Left ventricle myocardium inferior (tissue), 1 donor: ENCODE results near the gene CUX1. TPM values are rescaled to one million over a fixed set of nuclear protein-coding genes. Genes with fewer than 3 reads are reported as not detected.

ENCODE experiments used
- DNase-seq: peaks from one replicate; pipeline ENCODE4 v3.0.0-alpha.2; 2020
- H3K27ac ChIP-seq: fragments of 200-600 bp; replicated peaks from 2 replicates; pipeline ENCODE4 v1.8.0; 2021
- H3K27me3 ChIP-seq: fragments of 200-600 bp; 2 replicates; pipeline ENCODE4 v1.8.0; 2021; ENCODE audit warnings: low read depth
- H3K36me3 ChIP-seq: fragments of 200-600 bp; 2 replicates; pipeline ENCODE4 v1.8.0; 2021
- H3K4me1 ChIP-seq: fragments of 200-600 bp; 2 replicates; pipeline ENCODE4 v1.8.0; 2021
- H3K4me3 ChIP-seq: fragments of 200-600 bp; 2 replicates; pipeline ENCODE4 v1.8.0; 2021; ENCODE audit warnings: mild to moderate bottlenecking, moderate library complexity
- H3K9me3 ChIP-seq: fragments of 200-600 bp; replicated peaks from 2 replicates; pipeline ENCODE4 v1.8.0; 2021
- intact Hi-C: fragments of 100-400 bp; cut with micrococcal nuclease; formaldehyde crosslinking; loops from one replicate; pipeline ENCODE4 v1.11.0; 2022
- total RNA-seq: library from RNA; stranded (reverse); fragmentation: NEBNext Ultra II Directional; extraction: Animal tissue kit (Norgen Biotek cat#: 25700); gene quantifications from one replicate; pipeline ENCODE4 v1.2.1, GENCODE V29; 2021
- TF ChIP-seq, protein P1 (sequence below): fragments of 200-600 bp; IDR thresholded peaks from 2 replicates; pipeline ENCODE4 v1.8.0; 2021; ENCODE audit warnings: antibody characterized with exemption, mild to moderate bottlenecking, borderline replicate concordance
- donor health status: DM: no; HTN: yes; CAD: no; lungs with severe emphysema.

The CUX1 gene
- total RNA-seq, 1 donor from 2014 or later, result 125 TPM

- intact Hi-C loops, result no loop called here
- Histone ChIP-seq H3K4me3 (no peak overlapping the region), H3K36me3 (peaks cover 89% of the 10 kb centered on the region), H3K4me1 (peaks cover 8% of the 10 kb centered on the region), H3K9me3 (no peaks in the 10 kb centered on the region), H3K27me3 (no peaks in the 10 kb centered on the region), H3K27ac (no peak overlapping the region)
- no peak for DNase-seq
- TF ChIP-seq, protein P1, sequence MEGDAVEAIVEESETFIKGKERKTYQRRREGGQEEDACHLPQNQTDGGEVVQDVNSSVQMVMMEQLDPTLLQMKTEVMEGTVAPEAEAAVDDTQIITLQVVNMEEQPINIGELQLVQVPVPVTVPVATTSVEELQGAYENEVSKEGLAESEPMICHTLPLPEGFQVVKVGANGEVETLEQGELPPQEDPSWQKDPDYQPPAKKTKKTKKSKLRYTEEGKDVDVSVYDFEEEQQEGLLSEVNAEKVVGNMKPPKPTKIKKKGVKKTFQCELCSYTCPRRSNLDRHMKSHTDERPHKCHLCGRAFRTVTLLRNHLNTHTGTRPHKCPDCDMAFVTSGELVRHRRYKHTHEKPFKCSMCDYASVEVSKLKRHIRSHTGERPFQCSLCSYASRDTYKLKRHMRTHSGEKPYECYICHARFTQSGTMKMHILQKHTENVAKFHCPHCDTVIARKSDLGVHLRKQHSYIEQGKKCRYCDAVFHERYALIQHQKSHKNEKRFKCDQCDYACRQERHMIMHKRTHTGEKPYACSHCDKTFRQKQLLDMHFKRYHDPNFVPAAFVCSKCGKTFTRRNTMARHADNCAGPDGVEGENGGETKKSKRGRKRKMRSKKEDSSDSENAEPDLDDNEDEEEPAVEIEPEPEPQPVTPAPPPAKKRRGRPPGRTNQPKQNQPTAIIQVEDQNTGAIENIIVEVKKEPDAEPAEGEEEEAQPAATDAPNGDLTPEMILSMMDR, result no peak
Measured at GRCh38 chr7:102201576-102201975, 384.1 kb downstream of the CUX1 start.

- TF ChIP-seq, protein P1, result no peak
- no peak for DNase-seq
- Histone ChIP-seq H3K9me3 (no peaks in the 10 kb centered on the region), H3K36me3 (peaks cover 88% of the 10 kb centered on the region), H3K27me3 (no peaks in the 10 kb centered on the region), H3K27ac (no peak overlapping the region), H3K4me3 (no peak overlapping the region), H3K4me1 (peaks cover 8% of the 10 kb centered on the region)
- intact Hi-C loops, result no loop called here
Measured at GRCh38 chr7:102202556-102202955, 385.1 kb downstream of the CUX1 start.

DNA sequence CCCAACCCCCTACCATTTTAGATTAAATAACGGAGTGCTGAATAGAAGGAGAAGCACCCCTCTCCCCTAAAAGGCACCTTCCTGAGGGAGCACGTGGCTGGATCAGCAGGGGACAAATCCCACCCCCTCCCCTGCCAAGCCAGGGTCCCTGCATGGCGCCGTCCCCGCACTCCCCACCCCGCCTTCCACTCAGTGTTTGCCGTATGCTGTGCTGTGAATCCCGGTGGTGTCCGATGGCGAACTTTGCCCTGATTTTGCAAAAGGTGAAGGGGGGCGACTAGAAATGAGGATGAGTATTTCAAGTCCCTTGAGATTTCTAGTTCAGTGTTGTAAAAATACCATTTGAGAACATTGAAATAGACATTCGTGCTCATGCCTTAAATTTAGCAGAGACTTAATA lies 385.8 kb downstream of the CUX1 start:
- intact Hi-C loops, result no loop called here
- TF ChIP-seq, protein P1, result no peak
- H3K36me3 ChIP-seq, result peaks cover 90% of the 10 kb centered on the region
- no peak for DNase-seq
- H3K4me3 ChIP-seq, result no peak overlapping the region
- no peaks in the 10 kb centered on the region for H3K27me3 ChIP-seq
- H3K27ac ChIP-seq, result no peak overlapping the region
- peaks cover 8% of the 10 kb centered on the region for H3K4me1 ChIP-seq
- no peaks in the 10 kb centered on the region for H3K9me3 ChIP-seq

GRCh38 chr7:102204212-102204611 lies 386.8 kb downstream of the CUX1 start:
- intact Hi-C loops, result no loop called here
- Histone ChIP-seq H3K9me3 (no peaks in the 10 kb centered on the region), H3K27me3 (no peaks in the 10 kb centered on the region), H3K4me1 (peaks cover 8% of the 10 kb centered on the region), H3K4me3 (no peak overlapping the region), H3K36me3 (peaks cover 87% of the 10 kb centered on the region), H3K27ac (no peak overlapping the region)
- no peak for DNase-seq
- TF ChIP-seq, protein P1, result no peak

DNA sequence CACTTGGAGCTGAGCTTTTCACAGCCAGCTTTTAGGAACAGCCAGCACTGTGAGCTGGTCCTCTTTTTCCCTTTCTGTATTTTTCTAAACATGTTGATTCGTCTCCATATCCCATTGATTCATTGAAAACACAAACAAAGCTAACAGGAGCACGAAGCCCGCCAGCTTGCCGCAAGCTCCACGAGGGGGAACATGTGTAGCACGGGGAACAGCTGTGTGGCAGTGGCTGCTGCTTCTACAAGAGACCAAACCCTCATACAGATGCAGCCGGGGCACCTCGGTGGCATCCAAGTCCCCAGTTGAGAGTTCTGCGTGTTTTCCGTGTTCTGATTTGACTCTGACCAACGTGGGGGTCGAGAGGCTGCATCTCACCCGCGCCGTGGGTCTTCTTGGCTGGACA lies 388.5 kb downstream of the CUX1 start:
- intact Hi-C loops, result no loop called here
- Histone ChIP-seq H3K27ac (no peak overlapping the region), H3K4me1 (peaks cover 8% of the 10 kb centered on the region), H3K9me3 (no peaks in the 10 kb centered on the region), H3K36me3 (peaks cover 84% of the 10 kb centered on the region), H3K27me3 (no peaks in the 10 kb centered on the region), H3K4me3 (no peak overlapping the region)
- no peak for DNase-seq
- TF ChIP-seq, protein P1, result no peak

- H3K36me3 ChIP-seq, result peaks cover 76% of the 10 kb centered on the region
- no peaks in the 10 kb centered on the region for H3K27me3 ChIP-seq
- TF ChIP-seq, protein P1, result no peak
- H3K4me3 ChIP-seq, result no peak overlapping the region
- no peak overlapping the region for H3K27ac ChIP-seq
- H3K9me3 ChIP-seq, result no peaks in the 10 kb centered on the region
- intact Hi-C loops, result no loop called here
- peaks cover 10% of the 10 kb centered on the region for H3K4me1 ChIP-seq
- DNase-seq, result no peak
Measured at GRCh38 chr7:102208826-102209225, 391.4 kb downstream of the CUX1 start.
